ENCODE results near the gene PDGFRB.

- TF ChIP-seq POLR2A (IDR thresholded peaks at IDR 0.05) = no peak
- TF ChIP-seq CTCF (IDR thresholded peaks at IDR 0.05) = no peak
Measured at GRCh38 chr5:150112201-150113046, 43.2 kb downstream of the PDGFRB start.

Measured in body of pancreas (tissue), 4 donors.